HS-27A (cell line): ENCODE data around the gene PRSS16.
"Not testable (repeated sequence)": the region's sequence is repeated elsewhere in the genome, so short reads cannot be mapped to it uniquely, and the experiment has no call there.

Experiments used
- DNase-seq: peaks from one replicate; pipeline ENCODE4 v3.0.0-alpha.2; 2012; ENCODE audit warnings: low read depth, missing footprints

The PRSS16 gene

GRCh38 chr6:27247133-27247836, at the start of gene PRSS16:
Gene PRSS16 (plus strand): TSS chr6:27247701. CDS start chr6:27247738, 37 bp downstream.
- DNase-seq: no peak

GRCh38 chr6:27205375-27206278, 41.9 kb upstream of the PRSS16 start:
- DNase-seq: no peak

GRCh38 chr6:27206806-27207205, 40.7 kb upstream of the PRSS16 start:
- no peak for DNase-seq

GRCh38 chr6:27208042-27208441, 39.5 kb upstream of the PRSS16 start:
- no peak for DNase-seq

- DNase-seq: no peak
Observed at GRCh38 chr6:27209196-27209595, 38.3 kb upstream of the PRSS16 start.

GRCh38 chr6:27209659-27210269, 37.7 kb upstream of the PRSS16 start:
- DNase-seq: no peak

- DNase-seq: not testable (repeated sequence)
Observed at GRCh38 chr6:27213091-27213517, 34.4 kb upstream of the PRSS16 start.

- DNase-seq: no peak
Observed at GRCh38 chr6:27213544-27214125, 33.9 kb upstream of the PRSS16 start.

- DNase-seq: no peak
Observed at GRCh38 chr6:27214126-27214601, 33.3 kb upstream of the PRSS16 start.

- DNase-seq: no peak
Observed at GRCh38 chr6:27216874-27217273, 30.6 kb upstream of the PRSS16 start.

- not testable (repeated sequence) for DNase-seq
Observed at GRCh38 chr6:27222971-27223370, 24.5 kb upstream of the PRSS16 start.

GRCh38 chr6:27224729-27225128, 22.8 kb upstream of the PRSS16 start:
- DNase-seq: no peak

GRCh38 chr6:27228963-27229477, 18.5 kb upstream of the PRSS16 start:
- DNase-seq: no peak

GRCh38 chr6:27230758-27231111, 16.8 kb upstream of the PRSS16 start:
- no peak for DNase-seq

- no peak for DNase-seq
Observed at GRCh38 chr6:27234576-27234975, 12.9 kb upstream of the PRSS16 start.

GRCh38 chr6:27237089-27237803, 10.3 kb upstream of the PRSS16 start:
- peak; percentile 60 for DNase-seq

GRCh38 chr6:27238010-27238983, 9.2 kb upstream of the PRSS16 start:
- no peak for DNase-seq

GRCh38 chr6:27239258-27239657, 8.2 kb upstream of the PRSS16 start:
- no peak for DNase-seq

- no peak for DNase-seq
Observed at GRCh38 chr6:27241443-27241842, 6.1 kb upstream of the PRSS16 start.

GRCh38 chr6:27242589-27243265, 4.8 kb upstream of the PRSS16 start:
- DNase-seq: no peak
